Fibroblast of pulmonary artery (primary cell): Measurements from ENCODE around the gene PABPN1.
A peak's percentile ranks its signal among the peaks of the same experiment; 100 is the strongest.
"Not testable (repeated sequence)": the region's sequence is repeated elsewhere in the genome, so short reads cannot be mapped to it uniquely, and the experiment has no call there.

Source experiments
- DNase-seq: peaks from one replicate; pipeline ENCODE4 v3.0.0-alpha.2; 2010; ENCODE audit warnings: low read depth
- H3K4me3 ChIP-seq: replicated peaks from 2 replicates; pipeline ENCODE4 v1.5.1; 2011; ENCODE audit warnings: low read depth, mild to moderate bottlenecking, control low read depth, low read length, moderate library complexity
- TF ChIP-seq, protein P1 (sequence below): IDR thresholded peaks from 2 replicates; pipeline ENCODE4 v1.5.1; 2011; ENCODE audit warnings: mild to moderate bottlenecking, control low read depth, low read length, inconsistent platforms; ENCODE audit errors: missing control alignments

The PABPN1 gene

DNA sequence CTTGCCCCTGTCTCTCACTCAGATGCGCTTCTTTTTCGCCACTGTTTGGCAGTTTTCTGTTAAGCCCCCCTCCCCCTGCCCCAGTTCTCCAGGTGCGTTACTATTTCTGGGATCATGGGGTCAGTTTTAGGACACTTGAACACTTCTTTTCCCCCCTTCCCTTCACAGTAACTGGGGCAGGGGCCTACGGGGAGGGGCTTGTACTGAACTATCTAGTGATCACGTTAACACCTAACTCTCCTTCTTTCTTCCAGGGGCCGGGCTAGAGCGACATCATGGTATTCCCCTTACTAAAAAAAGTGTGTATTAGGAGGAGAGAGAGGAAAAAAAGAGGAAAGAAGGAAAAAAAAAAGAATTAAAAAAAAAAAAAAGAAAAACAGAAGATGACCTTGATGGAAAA lies 3.7 kb downstream of the PABPN1 start:
- H3K4me3 ChIP-seq: no peak overlapping the region
- TF ChIP-seq, protein P1, sequence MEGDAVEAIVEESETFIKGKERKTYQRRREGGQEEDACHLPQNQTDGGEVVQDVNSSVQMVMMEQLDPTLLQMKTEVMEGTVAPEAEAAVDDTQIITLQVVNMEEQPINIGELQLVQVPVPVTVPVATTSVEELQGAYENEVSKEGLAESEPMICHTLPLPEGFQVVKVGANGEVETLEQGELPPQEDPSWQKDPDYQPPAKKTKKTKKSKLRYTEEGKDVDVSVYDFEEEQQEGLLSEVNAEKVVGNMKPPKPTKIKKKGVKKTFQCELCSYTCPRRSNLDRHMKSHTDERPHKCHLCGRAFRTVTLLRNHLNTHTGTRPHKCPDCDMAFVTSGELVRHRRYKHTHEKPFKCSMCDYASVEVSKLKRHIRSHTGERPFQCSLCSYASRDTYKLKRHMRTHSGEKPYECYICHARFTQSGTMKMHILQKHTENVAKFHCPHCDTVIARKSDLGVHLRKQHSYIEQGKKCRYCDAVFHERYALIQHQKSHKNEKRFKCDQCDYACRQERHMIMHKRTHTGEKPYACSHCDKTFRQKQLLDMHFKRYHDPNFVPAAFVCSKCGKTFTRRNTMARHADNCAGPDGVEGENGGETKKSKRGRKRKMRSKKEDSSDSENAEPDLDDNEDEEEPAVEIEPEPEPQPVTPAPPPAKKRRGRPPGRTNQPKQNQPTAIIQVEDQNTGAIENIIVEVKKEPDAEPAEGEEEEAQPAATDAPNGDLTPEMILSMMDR: no peak

DNA sequence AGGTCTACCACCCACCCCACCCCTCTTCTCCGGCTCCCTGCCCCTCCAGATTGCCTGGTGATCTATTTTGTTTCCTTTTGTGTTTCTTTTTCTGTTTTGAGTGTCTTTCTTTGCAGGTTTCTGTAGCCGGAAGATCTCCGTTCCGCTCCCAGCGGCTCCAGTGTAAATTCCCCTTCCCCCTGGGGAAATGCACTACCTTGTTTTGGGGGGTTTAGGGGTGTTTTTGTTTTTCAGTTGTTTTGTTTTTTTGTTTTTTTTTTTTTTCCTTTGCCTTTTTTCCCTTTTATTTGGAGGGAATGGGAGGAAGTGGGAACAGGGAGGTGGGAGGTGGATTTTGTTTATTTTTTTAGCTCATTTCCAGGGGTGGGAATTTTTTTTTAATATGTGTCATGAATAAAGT lies 4.5 kb downstream of the PABPN1 start:
- H3K4me3 ChIP-seq, DNase-seq: not testable (repeated sequence)

More for the DNA sequence above, 3.7 kb downstream of the PABPN1 start:
- no peak for DNase-seq

DNA sequence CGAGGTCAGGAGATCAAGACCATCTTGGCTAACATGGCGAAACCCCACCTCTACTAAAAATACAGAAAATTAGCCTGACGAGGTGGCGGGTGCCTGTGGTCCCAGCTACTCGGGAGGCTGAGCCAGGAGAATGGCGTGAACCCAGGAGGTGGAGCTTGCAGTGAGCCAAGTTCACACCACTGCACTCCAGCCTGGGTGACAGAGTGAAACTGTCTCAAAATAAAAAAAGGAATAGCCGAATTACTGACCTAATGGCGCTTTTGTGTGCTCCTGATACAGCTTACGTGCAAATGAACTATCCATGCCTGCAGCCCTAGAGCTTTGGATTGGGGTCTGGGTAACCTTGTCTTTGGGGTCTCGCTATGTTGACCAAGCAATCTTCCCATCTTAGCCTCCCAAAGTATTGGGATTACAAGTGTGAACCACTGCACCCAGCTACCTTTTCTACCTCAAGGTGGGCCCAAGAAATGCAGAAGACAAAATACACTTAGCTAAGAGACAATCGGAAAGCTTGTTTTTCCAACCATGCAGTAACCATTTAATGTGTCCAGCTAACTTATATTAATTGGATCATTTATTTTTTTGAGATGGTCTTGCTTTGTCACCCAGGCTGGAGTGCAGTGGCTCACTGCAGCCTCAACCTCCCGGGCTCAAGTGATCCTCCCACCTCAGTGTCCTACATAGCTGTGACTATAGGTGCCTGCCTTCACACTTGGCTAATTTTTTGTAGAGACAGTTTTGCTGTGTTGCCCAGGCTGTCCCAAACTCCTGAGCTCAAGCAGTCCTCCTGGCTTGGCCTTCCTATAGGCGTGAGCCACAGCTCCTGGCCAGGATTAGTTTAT lies 5.5 kb downstream of the PABPN1 start:
- DNase-seq: no peak
- no peak overlapping the region for H3K4me3 ChIP-seq
- TF ChIP-seq, protein P1: no peak

DNA sequence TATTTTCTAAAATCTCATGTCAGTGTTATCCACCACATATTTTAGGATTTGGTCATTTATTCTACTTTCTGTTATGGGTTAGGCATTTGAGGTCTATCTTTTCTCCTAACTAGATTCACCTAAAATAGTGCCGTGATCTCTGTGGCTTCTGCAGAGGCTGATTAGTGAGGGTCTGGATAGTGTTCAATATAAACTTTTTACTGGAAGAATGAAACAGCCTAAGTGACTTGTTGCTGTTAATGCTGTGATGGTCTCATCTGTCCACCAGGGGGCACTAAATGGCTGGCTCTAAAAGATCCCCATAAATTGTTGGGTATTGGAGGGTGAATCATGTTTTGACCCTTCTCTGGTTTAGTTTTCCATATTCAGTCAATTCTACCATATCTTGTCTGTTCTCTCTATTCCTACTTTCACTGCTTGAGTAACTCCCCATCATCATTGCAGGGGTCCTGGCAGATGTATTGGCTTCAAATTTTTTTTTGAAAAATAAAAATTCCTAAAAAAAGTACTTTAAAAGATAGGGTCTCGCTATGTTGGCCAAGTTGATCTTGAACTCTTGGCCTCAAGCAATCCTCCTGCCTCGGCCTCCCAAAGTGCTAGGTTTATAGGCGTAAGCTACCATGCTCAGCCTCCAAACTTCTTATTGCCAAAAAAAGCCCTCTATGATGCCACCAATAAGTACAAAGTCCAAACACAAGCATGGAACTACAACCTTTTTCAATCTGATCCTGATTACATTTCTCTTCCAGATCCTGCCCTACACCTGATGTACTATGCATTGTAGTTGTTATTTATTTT lies 6.9 kb downstream of the PABPN1 start:
- H3K4me3 ChIP-seq: no peak overlapping the region
- DNase-seq: peak; percentile 86
- TF ChIP-seq, protein P1: peak; percentile 91

DNA sequence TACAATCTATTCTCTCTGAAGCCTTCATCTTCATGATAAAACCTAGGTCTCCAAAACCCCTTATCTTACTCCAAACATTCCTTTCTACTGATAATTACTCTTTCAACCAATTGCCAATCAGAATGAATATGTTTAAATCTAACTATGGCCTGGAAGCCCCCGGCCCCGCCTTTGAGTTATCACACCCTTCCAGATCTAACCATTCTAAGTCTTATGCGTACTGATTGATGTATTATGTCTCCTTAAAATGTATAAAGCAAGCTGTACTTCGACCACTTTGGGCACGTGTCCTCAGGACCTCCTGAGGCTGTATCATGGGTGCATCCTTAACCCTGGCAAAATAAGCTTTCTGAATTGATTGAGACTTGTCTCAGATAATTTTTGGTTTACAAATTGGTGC lies 14.4 kb downstream of the PABPN1 start:
- TF ChIP-seq, protein P1: no peak
- no peak for DNase-seq

DNA sequence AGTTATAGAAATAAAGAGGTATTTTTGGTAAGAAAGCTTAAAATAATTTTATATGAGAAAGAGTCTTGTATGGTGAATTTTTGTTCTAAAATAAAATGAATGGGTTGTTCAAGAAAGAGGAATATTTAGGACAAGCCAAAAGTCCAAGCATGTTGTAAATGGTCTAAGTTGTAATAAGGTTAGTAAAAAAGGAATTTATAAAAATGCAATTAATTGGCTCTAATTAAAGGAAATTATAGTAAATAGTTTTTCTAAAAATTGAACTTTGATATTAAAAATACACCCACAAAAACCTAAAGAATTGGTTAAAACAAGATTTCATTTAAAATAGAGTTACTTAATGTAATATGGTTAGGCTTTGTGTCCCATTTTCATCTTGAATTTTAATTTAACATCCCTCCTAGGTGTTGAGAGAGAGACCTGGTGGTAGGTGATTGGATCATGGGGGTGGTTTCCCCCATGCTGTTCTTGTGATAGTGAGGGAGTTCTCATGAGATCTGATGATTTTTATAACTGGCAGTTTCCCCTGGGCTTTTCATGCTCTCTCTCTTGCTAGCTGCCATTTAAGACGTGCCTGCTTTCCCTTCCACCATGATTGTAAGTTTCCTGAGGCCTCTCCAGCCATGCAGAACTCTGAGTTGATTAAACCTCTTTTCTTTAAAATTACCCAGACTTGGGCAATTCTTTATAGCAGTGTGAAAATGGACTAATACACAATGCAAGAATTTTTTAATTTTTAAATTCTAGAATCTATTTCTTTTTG lies 18.4 kb downstream of the PABPN1 start:
- no peak for DNase-seq
- no peak overlapping the region for H3K4me3 ChIP-seq
- TF ChIP-seq, protein P1: no peak

More for the DNA sequence above, 14.4 kb downstream of the PABPN1 start:
- H3K4me3 ChIP-seq: no peak overlapping the region

DNA sequence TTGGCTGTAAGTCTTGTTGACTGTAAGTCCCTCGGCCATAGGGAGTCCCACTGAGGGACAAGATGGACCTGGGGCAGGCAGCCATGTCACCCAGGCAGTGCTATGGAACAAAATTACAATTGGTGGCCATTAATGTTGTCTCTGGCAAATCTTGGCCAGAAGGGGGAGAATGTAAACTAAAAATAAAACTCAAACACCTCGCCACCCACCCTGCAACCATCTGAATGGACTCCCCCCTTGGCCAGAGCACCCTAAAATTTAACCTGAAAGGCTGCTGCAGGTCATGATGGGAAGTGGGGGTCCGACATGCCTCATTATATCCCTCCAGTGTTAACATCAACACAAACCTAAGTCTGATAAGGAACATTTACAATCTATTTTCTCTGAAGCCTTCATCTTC lies 23.2 kb downstream of the PABPN1 start:
- H3K4me3 ChIP-seq: no peak overlapping the region
- TF ChIP-seq, protein P1: no peak
- DNase-seq: no peak
